Left lung (tissue), 10 donors: ENCODE measurements around the gene EPHB2. TPM values are rescaled to one million over a fixed set of nuclear protein-coding genes. Genes with fewer than 3 reads are reported as not detected.
A peak's percentile ranks its signal among the peaks of the same experiment; 100 is the strongest.

Experiments used
- ATAC-seq: fragments of 200-7000 bp; cut with Tn5 transposase; one replicate; pipeline ENCODE4 v1.9.1; 2020; ENCODE audit warnings: moderate library complexity
- DNase-seq, 4 donors: peaks; one replicate each; pipeline ENCODE4 v3.0.0-alpha.2; 2013 to 2020
- H3K27ac ChIP-seq, 2 donors: fragments of 200-600 bp; sonication (generic) in 1 of 2; one replicate each; pipeline versions ENCODE4 v1.5.0 to v1.8.0; 2020 to 2021
- H3K27me3 ChIP-seq, 2 donors: fragments of 200-600 bp; sonication (generic) in 1 of 2; one replicate each; pipeline versions ENCODE4 v1.5.0 to v1.8.0; 2020 to 2021
- H3K36me3 ChIP-seq, 2 donors: fragments of 200-600 bp; sonication (generic) in 1 of 2; one replicate each; pipeline versions ENCODE4 v1.5.0 to v1.8.0; 2020 to 2021
- H3K4me1 ChIP-seq, 2 donors: fragments of 200-600 bp; one replicate each; pipeline ENCODE4 v1.8.0; 2021
- H3K4me3 ChIP-seq, 2 donors: fragments of 200-600 bp; sonication (generic) in 1 of 2; one replicate each; pipeline versions ENCODE4 v1.5.0 to v1.8.0; 2020 to 2021; ENCODE audit warnings: mild to moderate bottlenecking in 1 of 2
- H3K9me3 ChIP-seq, 2 donors: fragments of 200-600 bp; sonication (generic) in 1 of 2; one replicate each; pipeline versions ENCODE4 v1.5.0 to v1.8.0; 2020 to 2021
- CTCF ChIP-seq, 2 donors: fragments of 200-600 bp; sonication (generic) in 1 of 2; IDR thresholded peaks; one replicate each; pipeline versions ENCODE4 v1.5.0 to v1.8.0; 2021; ENCODE audit warnings: antibody characterized with exemption in 2 of 2
- intact Hi-C, 2 donors: fragments of 100-400 bp; cut with DNase I; formaldehyde crosslinking; loops; one replicate each; pipeline versions ENCODE4 v1.11.2 to v1.14.2; 2022
- polyA plus RNA-seq, 6 donors: library from polyadenylated mRNA; unstranded; fragments of 120-200 nt; gene quantifications; one replicate each; pipeline ENCODE4 v1.2.1, GENCODE V29; 2013; ENCODE audit not compliant: insufficient read length in 6 of 6
- total RNA-seq, 2 donors: library from RNA; stranded (reverse); fragmentation: NEBNext Ultra II Directional; extraction: Animal tissue kit (Norgen Biotek cat#: 25700); gene quantifications; one replicate each; pipeline ENCODE4 v1.2.1, GENCODE V29; 2021
- donor health status: DM: no; HTN: yes; CAD: no.
- donor health status: DM: no; HTN: no; CAD: no.

EPHB2 gene
- total and polyA plus RNA-seq, 8 donors: 11.3 to 21.0 (median 17.2) TPM

GRCh38 chr1:22812092-22812880, 101.6 kb downstream of the EPHB2 start:
- intact Hi-C loops: no loop called here
- Histone ChIP-seq H3K4me3 (no peak overlapping the region), H3K4me1 (peaks cover 0 to 4% of the 10 kb centered on the region in 2 donors), H3K36me3 (no peaks in the 10 kb centered on the region), H3K9me3 (no peaks in the 10 kb centered on the region), H3K27ac (no peak overlapping the region), H3K27me3 (no peaks in the 10 kb centered on the region)
- no peak for DNase-seq
- no peak for ATAC-seq
- TF ChIP-seq CTCF (IDR thresholded peaks at IDR 0.05): no peak

GRCh38 chr1:22812993-22813790, 102.6 kb downstream of the EPHB2 start:
- Histone ChIP-seq H3K27me3 (no peaks in the 10 kb centered on the region), H3K9me3 (no peaks in the 10 kb centered on the region), H3K4me1 (peaks cover 0 to 4% of the 10 kb centered on the region in 2 donors), H3K27ac (no peak overlapping the region), H3K4me3 (no peak overlapping the region), H3K36me3 (no peaks in the 10 kb centered on the region)
- no peak for TF ChIP-seq CTCF (IDR thresholded peaks at IDR 0.05)
- ATAC-seq (no peak), DNase-seq (no peak)
- intact Hi-C loops: no loop called here

GRCh38 chr1:22814176-22815042, 103.8 kb downstream of the EPHB2 start:
- peaks cover 0 to 5% of the 10 kb centered on the region in 2 donors for H3K27me3 ChIP-seq
- DNase-seq (peak in 3 of 4 donors; percentile 73 to 93 (median 85)), ATAC-seq (peak; percentile 91)
- no peaks in the 10 kb centered on the region for H3K36me3 ChIP-seq
- no peaks in the 10 kb centered on the region for H3K9me3 ChIP-seq
- H3K4me3 ChIP-seq: no peak overlapping the region
- intact Hi-C loops: no loop called here
- H3K27ac ChIP-seq: no peak overlapping the region
- H3K4me1 ChIP-seq: peaks cover 0 to 4% of the 10 kb centered on the region in 2 donors
- TF ChIP-seq CTCF (IDR thresholded peaks at IDR 0.05): no peak

- Histone ChIP-seq H3K27ac (no peak overlapping the region), H3K4me1 (peaks cover 0 to 4% of the 10 kb centered on the region in 2 donors), H3K27me3 (peaks cover 0 to 5% of the 10 kb centered on the region in 2 donors), H3K4me3 (no peak overlapping the region), H3K9me3 (no peaks in the 10 kb centered on the region), H3K36me3 (no peaks in the 10 kb centered on the region)
- TF ChIP-seq CTCF (IDR thresholded peaks at IDR 0.05): no peak
- intact Hi-C loops: no loop called here
- DNase-seq (no peak), ATAC-seq (no peak)
Observed at GRCh38 chr1:22815043-22815365, 104.4 kb downstream of the EPHB2 start.
